GM21737 (cell line): ENCODE measurements around the gene CDC42SE2.
"Not testable (repeated sequence)": the region's sequence is repeated elsewhere in the genome, so short reads cannot be mapped to it uniquely, and the experiment has no call there.

Source experiments
- ATAC-seq: cut with Tn5 transposase; IDR thresholded peaks from one replicate; pipeline ENCODE4 v1.9.1; 2021; ENCODE audit warnings: mild to moderate bottlenecking, moderate library complexity; ENCODE audit not compliant: unreplicated experiment

CDC42SE2 gene

DNA sequence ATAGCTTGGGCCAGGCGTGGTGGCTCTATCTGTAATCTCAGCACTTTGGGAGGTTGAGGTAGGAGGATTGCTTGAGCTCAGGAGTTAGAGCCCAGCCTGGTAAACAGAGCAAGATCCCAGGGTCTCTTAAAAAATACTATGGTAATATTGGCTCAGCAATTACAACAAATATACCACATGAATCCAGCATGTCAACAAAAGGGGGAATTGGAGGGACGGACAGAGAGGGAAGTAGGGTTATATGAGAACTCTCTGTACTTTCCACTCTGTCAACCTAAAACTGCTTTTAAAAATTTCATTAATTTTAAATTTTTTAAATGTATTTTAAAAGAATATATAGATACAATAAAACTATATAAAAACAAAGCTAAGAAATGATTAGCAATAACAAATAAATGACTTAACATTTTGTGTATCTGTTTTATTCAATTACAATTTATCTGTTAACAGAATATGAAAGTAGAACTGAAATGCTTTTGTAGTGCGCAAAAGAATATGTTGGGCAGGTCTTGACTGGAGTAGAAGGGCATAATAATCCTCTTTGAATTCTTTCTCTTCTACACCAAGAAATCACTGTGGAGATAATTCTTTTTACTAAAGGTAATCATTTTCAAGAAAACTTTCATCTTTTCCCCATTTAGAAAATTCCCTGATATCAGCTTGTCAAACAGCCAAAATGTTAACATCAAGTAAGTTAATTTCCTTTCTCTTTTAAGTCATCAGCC lies 12.9 kb upstream of the CDC42SE2 start:
- ATAC-seq, result no peak

GRCh38 chr5:131252824-131253171 lies 11.1 kb upstream of the CDC42SE2 start:
- ATAC-seq, result peak; percentile 86

DNA sequence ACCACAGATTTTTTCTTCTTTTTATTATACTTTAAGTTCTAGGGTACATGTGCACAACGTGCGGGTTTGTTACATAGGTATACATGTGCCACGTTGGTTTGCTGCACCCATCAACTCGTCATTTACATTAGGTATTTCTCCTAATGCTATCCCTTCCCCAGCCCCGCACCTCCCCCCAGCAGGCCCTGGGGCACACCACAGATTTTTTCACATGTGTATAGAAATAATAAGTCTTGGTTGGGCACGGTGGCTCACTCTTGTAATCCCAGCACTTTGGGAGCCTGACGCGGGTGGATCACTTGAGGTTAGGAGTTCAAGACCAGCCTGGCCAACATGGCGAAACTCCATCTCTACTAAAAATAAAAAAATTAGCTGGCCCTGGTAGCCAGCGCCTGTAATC lies 9.8 kb upstream of the CDC42SE2 start:
- ATAC-seq, result not testable (repeated sequence)

DNA sequence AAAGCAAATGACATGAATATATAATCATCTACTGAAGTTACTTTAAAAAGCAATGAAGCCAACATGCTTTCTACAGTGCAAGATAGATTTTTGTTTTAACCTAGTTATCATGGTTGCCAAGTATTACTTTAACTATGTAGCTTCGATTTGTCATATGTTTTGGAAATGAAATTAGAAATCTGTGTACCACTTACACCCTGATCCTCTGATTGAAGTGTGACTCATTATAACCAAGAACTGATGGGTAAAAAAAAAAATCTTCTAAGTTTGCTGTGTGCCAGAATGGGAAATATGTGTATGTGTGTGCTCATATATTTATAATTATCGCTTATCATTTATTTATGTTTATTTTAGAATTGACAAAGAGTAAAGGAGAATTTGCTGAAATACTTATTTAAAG lies 9.1 kb upstream of the CDC42SE2 start:
- ATAC-seq, result no peak

DNA sequence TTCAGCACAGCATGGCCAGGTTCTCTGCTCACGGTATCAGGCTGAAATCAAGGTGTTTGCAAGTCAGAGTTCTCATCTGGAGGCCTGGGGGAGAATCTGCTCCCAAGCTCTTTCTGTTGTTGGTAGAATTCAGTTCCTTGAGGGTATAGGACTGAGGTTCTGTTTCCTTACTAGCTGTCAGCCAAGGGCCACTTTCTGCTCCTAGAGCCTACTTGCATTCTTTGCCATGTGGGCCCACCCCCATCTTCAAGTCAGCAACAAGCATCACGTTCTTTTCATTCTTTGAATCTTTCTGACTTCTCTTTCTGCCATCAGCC lies 7.4 kb upstream of the CDC42SE2 start:
- no peak for ATAC-seq

- no peak for ATAC-seq
These were observed 5.1 kb upstream of the CDC42SE2 start for GRCh38 chr5:131258733-131259132.

DNA sequence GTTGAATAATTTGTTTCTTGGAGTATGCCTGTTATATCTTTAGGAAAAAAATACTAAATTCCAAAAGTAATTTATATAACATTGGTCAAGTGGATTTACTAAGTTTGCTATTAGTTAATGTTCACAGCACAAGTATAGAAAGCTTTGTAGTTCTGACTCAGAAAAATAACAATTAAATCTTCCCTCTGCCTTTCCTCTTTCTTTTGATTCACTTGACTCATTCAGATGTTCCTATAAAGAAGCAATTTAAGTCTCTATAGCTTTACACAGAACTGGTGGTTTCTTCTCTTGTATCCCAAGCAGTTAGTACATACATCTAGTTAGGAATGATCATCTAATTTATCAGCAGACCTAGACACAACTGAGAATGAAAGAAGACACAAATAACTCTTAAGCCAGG lies 4.5 kb upstream of the CDC42SE2 start:
- ATAC-seq, result no peak

DNA sequence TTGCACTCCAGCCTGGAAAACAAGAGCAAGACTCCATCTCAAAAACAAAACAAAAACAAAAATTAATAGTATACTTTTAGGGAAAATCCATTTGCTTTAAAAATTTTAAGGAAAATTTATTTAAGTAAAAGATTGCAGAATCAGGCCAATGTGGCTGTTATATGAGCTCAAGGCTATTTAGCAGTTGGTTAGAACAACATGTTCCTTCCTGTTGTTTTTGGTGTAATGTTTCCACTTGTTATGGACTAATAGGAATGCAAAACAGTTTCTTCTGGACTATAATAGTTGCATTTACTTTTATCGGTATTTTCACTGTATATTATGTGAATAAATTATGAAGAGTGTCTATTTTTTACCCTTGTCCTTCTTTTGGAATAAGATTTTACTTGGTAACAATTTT lies 3.0 kb upstream of the CDC42SE2 start:
- ATAC-seq, result no peak

- no peak for ATAC-seq
These were observed 2.4 kb upstream of the CDC42SE2 start for GRCh38 chr5:131261483-131261882.

GRCh38 chr5:131262953-131263541 lies 806 bp upstream of the CDC42SE2 start:
- ATAC-seq, result no peak

GRCh38 chr5:131264451-131265099 lies 722 bp downstream of the CDC42SE2 start:
- ATAC-seq, result no peak

GRCh38 chr5:131265311-131265803 lies 1.5 kb downstream of the CDC42SE2 start:
- ATAC-seq, result peak; percentile 30

DNA sequence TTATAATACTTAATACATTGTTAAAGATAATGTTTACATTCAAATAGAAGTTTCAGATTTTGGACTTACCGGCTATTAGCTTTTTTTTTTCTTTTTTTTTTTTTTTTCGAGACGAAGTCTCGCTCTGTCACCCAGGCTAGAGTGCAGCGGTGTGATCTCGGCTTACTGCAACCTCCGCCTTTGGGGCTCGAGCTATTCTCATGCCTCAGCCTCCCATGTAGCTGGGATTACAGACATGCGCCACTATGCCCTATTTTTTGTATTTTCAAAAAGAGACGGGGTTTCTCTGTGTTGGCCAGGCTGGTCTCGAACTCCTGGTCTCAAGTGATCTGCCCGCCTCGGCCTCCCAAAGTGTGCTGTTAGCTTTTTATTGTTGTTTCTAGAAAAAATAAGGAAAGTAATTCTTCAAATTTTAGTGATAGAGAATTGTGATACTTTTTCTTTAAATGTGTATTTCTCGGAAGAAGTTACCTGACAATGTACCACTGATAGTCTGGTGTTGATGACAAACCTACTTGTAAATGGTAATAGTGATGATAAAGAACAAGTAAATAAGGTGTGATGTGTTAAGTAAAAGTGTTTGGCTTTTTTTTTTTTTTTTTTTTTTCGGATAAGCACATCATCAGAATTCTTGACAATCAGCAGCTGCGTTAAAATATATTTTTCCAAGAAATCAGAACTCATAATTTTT lies 2.7 kb downstream of the CDC42SE2 start:
- ATAC-seq, result no peak

GRCh38 chr5:131268758-131269370 lies 5.0 kb downstream of the CDC42SE2 start:
- ATAC-seq, result no peak

DNA sequence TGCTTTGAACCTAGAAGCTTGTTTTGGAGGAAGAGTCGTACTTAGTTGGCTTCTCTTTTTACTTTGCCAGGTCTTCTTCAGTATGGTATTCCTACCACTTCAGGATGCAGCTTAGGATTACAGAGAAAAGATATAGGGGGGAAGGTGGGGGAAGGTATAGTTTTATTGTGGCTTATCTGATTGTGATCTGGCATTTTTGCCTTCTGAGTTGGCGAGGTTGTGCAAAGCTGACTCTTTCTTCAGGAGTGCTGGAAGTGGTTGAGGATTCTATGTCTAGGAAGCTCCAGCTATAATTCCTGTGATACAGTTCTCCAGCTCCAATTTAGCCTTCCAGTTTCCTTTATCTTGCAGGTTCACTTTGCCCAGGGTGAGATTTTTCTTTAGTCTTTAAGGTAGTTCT lies 7.0 kb downstream of the CDC42SE2 start:
- no peak for ATAC-seq

GRCh38 chr5:131271888-131272287 lies 8.0 kb downstream of the CDC42SE2 start:
- ATAC-seq, result not testable (repeated sequence)

DNA sequence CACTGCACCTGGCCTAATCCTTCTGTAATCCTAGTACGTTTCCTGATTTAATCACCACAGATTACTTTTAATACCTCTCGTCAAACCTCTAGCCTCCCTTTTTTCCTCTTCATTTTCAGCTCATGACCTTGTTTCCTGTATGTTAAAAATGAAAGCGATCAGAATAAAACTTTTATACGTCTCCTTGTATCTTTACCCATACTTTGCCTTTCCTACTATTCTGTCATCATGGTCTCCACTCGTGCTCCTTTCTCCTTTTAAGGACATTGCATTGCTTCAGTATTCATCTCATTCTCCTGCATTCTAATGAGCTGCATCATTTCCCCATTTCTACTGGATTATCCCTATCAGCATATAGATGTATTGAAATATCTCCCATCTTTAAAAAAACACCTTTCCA lies 8.5 kb downstream of the CDC42SE2 start:
- ATAC-seq, result no peak

- no peak for ATAC-seq
These were observed 8.9 kb downstream of the CDC42SE2 start for GRCh38 chr5:131272724-131273123.

DNA sequence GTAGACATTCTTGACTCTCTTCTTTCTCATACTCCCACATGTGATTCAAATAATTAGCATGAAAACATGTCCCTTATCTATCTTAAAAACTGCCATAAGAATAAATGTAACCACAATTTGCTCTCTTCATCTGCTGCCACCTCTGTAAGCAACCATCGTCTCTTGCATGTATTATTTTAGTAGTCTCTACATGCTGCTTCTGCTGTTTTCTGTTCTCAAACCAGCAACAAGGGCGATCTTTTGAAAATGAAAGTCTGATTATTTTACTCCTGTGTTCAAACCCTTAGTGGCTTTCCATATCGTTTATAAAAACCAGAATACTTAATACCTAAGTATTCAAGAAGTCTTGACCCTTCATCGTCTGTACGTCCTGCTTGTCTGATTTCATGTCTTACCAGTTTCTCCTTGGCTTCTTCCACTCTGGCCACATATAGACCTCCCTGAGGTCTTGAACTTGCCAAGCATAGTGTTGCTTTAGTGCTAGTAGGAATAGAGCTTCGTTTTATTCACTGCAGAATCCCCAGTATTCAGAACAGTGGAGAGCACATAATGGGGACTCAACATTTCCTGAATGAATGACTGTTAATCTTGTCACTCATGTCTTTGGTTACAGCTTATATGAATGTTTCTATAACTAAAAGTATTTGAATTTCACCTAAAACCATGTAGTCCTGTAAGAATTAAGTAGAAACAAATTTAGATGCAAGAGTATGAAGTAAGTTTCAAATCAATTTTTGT lies 10.6 kb downstream of the CDC42SE2 start:
- no peak for ATAC-seq

DNA sequence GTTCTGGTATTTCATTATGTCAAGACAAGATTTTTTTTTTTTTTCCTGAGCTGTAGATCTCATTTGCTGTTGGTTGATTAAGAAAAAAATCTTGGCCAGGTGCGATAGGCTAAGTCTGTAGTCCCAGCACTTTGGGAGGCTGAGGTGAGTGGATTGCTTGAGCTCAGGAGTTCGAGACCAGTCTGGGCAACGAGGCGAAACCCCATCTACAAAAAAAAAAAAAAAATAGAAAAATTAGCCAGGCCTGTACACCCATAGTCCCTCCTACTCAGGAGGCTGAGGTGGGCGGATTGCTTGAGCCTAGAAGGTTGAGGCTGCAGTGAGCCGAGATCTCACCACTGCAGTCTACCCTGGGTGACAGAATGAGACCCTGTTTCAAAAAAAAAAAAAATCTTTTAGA lies 12.2 kb downstream of the CDC42SE2 start:
- ATAC-seq, result no peak

DNA sequence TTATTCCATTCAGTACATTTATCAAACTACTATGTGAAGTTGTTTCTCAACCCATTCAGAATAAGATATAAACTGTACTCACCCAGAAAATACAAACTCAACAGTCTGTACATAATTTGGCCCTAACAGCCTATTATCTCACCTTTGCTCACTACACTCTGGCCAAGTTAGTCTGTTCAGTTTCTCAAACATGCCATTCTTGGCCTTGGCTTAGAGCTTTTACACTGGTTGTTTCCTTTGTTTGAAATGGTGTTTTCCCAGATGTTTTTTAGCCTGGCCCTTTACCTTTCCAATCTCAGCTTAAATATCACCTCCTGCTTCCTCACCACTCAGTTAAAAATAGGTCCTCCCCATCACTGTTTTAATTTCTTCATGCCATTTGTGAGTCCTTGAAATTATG lies 13.6 kb downstream of the CDC42SE2 start:
- no peak for ATAC-seq
